Mucosa of descending colon (tissue), 3 donors: ENCODE results near the gene CUL4A. TPM values are rescaled to one million over a fixed set of nuclear protein-coding genes. Genes with fewer than 3 reads are reported as not detected.

Source experiments
- ATAC-seq: fragments of 200-7000 bp; cut with Tn5 transposase; one replicate; pipeline ENCODE4 v1.9.1; 2020; ENCODE audit warnings: mild to moderate bottlenecking, moderate library complexity
- DNase-seq, 3 donors: peaks; one replicate each; pipeline ENCODE4 v3.0.0-alpha.2; 2020
- H3K36me3 ChIP-seq: fragments of 200-600 bp; one replicate; pipeline ENCODE4 v1.8.0; 2021; ENCODE audit warnings: low read depth, mild to moderate bottlenecking
- H3K4me1 ChIP-seq: fragments of 200-600 bp; one replicate; pipeline ENCODE4 v1.8.0; 2021; ENCODE audit warnings: low read depth, mild to moderate bottlenecking
- H3K4me3 ChIP-seq: fragments of 200-600 bp; one replicate; pipeline ENCODE4 v1.8.0; 2021; ENCODE audit warnings: mild to moderate bottlenecking
- H3K9me3 ChIP-seq: fragments of 200-600 bp; one replicate; pipeline ENCODE4 v1.8.0; 2021; ENCODE audit warnings: mild to moderate bottlenecking
- intact Hi-C, 2 donors: fragments of 100-400 bp; cut with DNase I in 1 of 2; cut with micrococcal nuclease in 1 of 2; formaldehyde crosslinking; loops; one replicate each; pipeline versions ENCODE4 v1.11.0 to v1.11.1; 2022; cut with DNase I, micrococcal nuclease
- total RNA-seq, 3 donors: library from RNA; stranded (reverse); fragmentation: NEBNext Ultra II Directional in 2 of 3; extraction: Animal tissue kit (Norgen Biotek cat#: 25700) in 2 of 3; gene quantifications; one replicate each; pipeline versions ENCODE4 v1.2.1 to v1.2.4, GENCODE V29; 2021 to 2023
- TF ChIP-seq, protein P1 (sequence below): fragments of 200-600 bp; IDR thresholded peaks from one replicate; pipeline ENCODE4 v1.8.0; 2022; ENCODE audit warnings: antibody characterized with exemption, mild to moderate bottlenecking
- donor health status: DM: no; HTN: no; CAD: no; lungs with moderate emphysema.
- donor health status: DM: no; HTN: no; CAD: no.
- donor health status: DM: no; HTN: yes; CAD: no.

The CUL4A gene
- total RNA-seq, 3 donors from 2014 or later: 57.2 to 71.8 (median 59.8) TPM

DNA sequence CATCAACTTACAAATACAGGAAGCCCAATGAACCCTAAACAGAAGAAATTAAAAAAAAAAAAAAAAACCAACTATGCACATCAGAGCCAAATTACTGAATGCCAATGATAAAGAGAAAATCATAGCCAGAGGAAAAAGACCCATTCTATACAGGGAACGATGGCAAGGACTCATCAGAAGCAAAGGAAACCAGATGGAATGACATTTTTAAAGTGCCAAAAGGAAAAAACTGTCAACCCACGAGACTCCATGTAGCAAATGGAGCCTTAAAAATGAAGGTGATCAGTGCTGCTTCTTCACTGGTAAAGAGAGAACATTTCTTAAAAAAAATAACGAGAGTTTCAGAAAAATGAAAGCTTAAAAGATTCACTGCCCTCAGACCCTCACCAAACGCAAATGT lies 19.2 kb upstream of the CUL4A start:
- Histone ChIP-seq H3K36me3 (no peaks in the 10 kb centered on the region), H3K4me1 (no peaks in the 10 kb centered on the region), H3K9me3 (no peaks in the 10 kb centered on the region), H3K4me3 (no peak overlapping the region)
- TF ChIP-seq, protein P1, sequence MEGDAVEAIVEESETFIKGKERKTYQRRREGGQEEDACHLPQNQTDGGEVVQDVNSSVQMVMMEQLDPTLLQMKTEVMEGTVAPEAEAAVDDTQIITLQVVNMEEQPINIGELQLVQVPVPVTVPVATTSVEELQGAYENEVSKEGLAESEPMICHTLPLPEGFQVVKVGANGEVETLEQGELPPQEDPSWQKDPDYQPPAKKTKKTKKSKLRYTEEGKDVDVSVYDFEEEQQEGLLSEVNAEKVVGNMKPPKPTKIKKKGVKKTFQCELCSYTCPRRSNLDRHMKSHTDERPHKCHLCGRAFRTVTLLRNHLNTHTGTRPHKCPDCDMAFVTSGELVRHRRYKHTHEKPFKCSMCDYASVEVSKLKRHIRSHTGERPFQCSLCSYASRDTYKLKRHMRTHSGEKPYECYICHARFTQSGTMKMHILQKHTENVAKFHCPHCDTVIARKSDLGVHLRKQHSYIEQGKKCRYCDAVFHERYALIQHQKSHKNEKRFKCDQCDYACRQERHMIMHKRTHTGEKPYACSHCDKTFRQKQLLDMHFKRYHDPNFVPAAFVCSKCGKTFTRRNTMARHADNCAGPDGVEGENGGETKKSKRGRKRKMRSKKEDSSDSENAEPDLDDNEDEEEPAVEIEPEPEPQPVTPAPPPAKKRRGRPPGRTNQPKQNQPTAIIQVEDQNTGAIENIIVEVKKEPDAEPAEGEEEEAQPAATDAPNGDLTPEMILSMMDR: no peak
- intact Hi-C loops: no loop called here
- no peak for ATAC-seq
- no peak for DNase-seq

- Histone ChIP-seq H3K9me3 (no peaks in the 10 kb centered on the region), H3K4me3 (no peak overlapping the region), H3K36me3 (no peaks in the 10 kb centered on the region), H3K4me1 (no peaks in the 10 kb centered on the region)
- ATAC-seq (no peak), DNase-seq (no peak)
- TF ChIP-seq, protein P1: no peak
- intact Hi-C loops: no loop called here
Observed at GRCh38 chr13:113192279-113192678, 17.1 kb upstream of the CUL4A start.

DNA sequence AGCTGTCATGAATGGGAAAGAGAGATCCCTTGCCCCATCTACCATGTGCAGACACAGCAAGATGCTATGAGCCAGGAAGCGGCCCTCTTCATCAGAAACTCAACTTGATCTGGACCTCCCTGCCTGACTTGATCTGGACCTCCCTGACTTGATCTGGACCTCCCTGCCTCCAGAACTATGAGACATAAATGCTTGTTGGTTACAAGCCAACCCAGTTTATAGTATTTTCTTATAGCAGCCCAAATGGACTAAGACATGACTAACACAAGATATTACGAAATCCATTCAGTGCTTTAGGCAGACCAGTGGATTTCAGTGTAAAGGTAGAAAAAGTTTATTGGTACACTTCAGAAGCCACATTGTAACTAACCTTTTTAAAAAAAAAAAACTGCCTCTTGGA lies 16.5 kb upstream of the CUL4A start:
- no peaks in the 10 kb centered on the region for H3K9me3 ChIP-seq
- no peak overlapping the region for H3K4me3 ChIP-seq
- H3K4me1 ChIP-seq: no peaks in the 10 kb centered on the region
- intact Hi-C loops: no loop called here
- no peak for DNase-seq
- no peak for ATAC-seq
- TF ChIP-seq, protein P1: no peak
- H3K36me3 ChIP-seq: no peaks in the 10 kb centered on the region

DNA sequence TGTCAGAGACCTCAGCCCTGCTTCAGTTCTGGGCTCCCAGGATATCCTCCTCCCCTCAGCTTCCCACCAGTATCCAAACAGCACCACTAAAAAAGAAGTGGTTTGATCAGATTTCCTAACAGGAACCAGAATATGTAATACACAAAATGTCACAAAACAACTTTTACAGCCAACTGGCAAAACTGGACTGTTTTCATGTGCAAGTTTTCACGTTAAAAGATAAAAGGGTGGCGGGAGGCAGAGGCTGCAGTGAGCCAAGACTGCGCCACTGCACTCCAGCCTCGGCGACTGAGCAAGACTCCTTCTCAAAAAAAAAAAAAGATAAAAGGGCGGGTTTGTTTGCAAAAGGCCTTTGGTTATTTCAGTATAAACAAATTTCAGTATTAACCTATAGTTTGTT lies 14.1 kb upstream of the CUL4A start:
- H3K36me3 ChIP-seq: no peaks in the 10 kb centered on the region
- intact Hi-C loops: no loop called here
- no peak for ATAC-seq

GRCh38 chr13:113196970-113197737 lies 12.3 kb upstream of the CUL4A start:
- H3K36me3 ChIP-seq: no peaks in the 10 kb centered on the region
- ATAC-seq (no peak), DNase-seq (no peak)
- H3K4me3 ChIP-seq: no peak overlapping the region
- TF ChIP-seq, protein P1: no peak
- H3K4me1 ChIP-seq: no peaks in the 10 kb centered on the region
- intact Hi-C loops: no loop called here
- H3K9me3 ChIP-seq: no peaks in the 10 kb centered on the region

More for the DNA sequence above, 14.1 kb upstream of the CUL4A start:
- TF ChIP-seq, protein P1: no peak
- no peak for DNase-seq
- H3K9me3 ChIP-seq: no peaks in the 10 kb centered on the region
- no peaks in the 10 kb centered on the region for H3K4me1 ChIP-seq
- no peak overlapping the region for H3K4me3 ChIP-seq
